MV-4-11 (cell line): ENCODE measurements around the gene FIZ1.

Experiments used
- DNase-seq: peaks from one replicate; lab custom pipeline; 2025; lab: John Stamatoyannopoulos, UW

Gene FIZ1

DNA sequence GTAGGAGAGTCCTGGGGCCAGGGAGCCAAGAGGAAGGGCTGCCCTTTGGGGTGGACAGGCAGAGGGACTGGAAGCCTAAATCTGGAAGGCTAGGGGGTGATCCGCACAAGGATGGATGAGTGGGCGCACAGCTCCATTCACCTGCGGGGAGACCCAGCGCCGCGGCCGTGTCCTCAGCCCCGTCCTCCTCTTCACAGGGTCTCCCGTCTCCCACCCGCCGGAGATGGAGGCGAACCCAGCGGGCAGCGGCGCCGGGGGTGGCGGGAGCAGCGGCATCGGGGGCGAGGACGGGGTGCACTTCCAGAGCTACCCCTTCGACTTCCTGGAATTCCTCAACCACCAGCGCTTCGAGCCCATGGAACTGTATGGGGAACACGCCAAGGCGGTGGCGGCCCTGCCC, 14.1 kb upstream of the FIZ1 start:
- no peak for DNase-seq

DNA sequence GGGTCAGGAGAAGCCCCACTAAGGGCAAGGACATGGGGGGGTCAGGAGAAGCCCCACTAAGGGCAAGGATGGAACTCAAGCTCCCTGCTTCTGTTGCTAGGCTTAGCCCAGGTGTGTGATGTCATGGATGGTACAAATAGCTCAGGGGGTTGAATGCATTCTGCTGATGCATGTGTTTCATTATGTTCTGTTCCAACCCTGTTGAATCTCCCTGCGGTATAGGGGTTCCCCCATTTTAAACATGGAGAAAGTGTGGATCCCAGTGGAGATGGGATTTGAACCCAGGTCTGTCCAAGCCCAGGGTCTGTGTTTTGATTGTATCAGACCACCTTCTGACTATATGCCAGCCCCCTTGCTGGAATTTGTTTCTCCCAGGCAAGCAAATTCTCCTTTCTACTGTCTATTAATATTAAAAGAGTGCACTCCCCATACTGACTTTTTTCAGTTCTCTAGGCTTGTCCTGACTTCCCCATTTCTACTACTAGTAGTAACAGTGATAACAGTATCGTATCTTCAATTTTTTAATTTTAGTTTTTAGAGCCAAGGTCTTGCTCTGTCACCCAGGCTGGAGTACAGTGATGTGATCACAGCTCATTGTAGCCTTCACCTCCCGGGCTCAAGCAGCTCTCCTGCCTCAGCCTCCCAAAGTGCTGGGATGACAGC, 12.8 kb upstream of the FIZ1 start:
- DNase-seq: peak; percentile 51

DNA sequence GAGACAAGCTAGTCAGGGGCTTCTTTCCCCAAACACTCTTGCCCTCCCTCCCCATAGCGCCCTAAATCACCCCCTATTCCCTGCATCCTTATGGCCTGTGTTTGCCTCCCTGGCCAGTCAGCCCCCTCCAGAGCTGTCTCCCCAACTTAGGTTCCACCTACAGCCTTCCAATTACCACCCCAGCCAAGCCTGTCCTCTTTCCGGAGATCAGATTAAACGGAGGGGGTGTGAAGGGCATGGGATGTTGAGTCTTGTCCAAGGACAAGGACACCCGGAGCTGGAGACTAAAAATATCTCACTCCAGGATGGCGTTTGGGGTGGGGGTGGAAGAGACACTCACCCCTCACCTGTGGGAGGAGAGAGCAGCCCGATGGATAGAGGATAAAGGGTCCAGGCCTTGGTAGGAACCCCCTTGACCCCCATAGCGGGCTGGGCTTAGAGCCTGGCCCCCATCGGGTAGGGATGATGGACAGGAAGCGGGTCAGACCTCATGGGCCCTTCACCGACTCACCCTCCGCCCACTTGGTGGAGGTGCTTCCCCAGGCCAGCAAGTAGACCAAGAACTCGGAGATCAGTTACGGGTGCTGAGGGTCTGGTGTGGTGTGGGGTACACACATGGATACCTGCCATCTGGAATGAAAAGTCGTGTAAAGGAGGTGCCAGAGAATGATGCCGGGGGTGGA, 12.1 kb upstream of the FIZ1 start:
- DNase-seq: no peak

DNA sequence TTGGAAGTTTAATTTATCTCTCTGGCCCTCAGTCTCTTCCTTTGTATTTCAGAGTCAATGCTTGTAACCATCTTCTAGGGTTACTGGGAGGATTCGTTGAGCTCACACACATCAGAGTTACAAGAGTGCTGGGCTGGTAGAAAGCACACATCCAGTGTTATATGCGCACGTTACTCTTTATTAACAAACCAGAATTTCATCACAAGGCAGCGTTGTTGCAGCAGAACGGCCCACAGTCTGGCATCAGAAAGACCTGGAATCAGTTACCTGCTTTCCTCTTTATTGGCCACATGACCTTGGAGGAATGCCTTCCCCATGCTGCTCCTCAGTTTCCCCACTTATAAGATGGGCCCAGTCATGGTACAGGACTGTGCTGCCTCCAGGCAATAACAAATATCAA, 10.0 kb upstream of the FIZ1 start:
- no peak for DNase-seq

DNA sequence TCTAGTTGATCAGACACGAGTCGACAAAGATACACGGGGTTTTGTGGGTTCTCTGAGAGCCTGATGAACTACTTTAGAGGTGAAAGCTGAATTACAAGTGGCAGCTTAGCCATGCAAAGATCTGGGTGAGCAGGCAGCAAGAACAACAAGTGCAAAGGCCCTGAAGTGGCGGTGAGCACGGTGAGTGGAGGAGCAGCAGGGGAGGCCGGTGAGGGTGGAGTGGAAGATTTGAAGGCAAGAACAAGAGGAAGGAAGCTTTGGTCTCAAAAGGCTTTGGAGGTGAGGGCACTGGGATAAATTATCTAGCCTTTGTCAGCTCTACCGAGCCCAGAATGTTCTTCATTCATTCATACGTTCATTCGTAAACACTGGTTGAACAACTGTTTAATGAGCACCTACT, 7.5 kb upstream of the FIZ1 start:
- DNase-seq: no peak

DNA sequence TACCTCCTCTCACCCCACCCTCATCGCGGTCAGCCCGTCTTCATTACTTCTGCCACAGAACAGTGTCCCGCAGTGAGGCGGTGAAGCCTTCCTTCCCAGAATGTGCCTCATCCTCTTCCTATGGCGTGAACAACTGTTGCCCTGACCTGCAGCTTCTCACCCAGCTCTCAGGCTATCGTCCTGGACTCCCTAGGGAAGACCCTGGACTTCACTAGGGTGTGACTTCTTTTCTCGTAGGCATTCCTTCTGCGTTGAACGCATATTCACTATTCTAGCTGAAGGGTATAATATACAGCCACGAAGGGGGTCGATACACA, 7.1 kb upstream of the FIZ1 start:
- no peak for DNase-seq

DNA sequence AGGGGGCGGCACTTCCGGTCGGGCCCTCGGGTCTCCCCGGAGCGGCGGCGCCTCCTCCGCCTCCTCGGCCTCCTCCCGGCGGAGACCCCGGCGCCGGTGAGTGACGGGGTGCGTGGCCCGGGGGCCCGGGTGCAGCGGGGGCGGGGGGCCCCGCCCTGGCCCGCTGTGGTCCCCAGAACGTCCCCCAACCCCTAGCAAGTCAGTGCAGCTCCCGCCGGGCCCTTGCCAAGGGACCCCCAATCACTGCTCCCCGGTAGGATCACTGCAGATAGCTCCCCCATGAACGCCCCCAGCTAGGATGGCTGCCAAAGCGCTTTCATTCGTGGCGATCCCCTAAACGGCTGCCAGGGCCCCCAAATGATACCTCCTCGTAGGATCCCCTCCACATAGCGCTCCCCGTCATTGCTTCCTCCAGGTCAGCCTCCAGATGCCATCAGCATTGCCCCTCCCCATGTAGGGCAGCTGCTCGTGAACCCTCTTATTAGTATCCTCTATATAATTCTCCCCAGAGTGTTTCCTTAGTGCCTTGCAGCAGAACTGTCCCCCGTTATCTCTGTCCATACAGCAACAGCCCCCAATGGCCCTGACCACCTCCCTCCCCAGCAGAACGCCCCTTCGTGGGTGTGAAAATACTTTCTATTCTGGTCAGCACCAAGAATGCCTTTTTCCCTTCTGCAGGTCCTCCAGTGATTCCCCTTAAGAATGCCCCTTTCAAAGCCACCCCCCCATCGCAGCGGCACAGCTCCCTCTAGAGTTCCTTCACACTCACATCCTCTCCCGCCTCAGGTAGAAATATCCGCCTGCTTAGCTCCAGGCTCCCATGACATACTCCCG, 6.5 kb upstream of the FIZ1 start, which contains the start of gene ZNF865:
Gene ZNF865, plus strand, starts transcription at position 11 of the 834 bp plus-strand sequence. CDS start 7,972 bp downstream, outside the sequence.
- peak; percentile 75 for DNase-seq

DNA sequence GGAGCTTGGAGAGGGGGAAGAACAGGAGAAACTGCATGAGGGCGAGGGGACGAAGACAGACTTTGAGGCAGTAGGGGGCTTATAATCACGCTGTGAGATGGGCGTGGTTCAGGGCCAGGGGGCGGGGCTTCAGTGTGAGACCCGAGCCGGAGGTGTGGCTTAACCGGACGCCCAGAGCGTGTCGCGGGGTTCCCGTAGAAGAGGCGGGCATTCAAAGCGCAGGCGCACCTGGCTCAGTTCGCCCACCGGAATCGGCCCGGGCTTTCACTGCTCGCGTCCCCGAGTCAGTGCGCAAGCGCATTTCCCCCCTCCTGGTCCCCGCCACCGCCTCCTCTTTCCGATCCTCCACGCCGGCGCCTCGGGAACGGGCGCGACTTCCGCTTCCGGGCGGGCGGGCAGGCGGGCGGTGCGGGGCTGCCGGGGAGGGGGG, 5.9 kb upstream of the FIZ1 start:
- peak; percentile 98 for DNase-seq

DNA sequence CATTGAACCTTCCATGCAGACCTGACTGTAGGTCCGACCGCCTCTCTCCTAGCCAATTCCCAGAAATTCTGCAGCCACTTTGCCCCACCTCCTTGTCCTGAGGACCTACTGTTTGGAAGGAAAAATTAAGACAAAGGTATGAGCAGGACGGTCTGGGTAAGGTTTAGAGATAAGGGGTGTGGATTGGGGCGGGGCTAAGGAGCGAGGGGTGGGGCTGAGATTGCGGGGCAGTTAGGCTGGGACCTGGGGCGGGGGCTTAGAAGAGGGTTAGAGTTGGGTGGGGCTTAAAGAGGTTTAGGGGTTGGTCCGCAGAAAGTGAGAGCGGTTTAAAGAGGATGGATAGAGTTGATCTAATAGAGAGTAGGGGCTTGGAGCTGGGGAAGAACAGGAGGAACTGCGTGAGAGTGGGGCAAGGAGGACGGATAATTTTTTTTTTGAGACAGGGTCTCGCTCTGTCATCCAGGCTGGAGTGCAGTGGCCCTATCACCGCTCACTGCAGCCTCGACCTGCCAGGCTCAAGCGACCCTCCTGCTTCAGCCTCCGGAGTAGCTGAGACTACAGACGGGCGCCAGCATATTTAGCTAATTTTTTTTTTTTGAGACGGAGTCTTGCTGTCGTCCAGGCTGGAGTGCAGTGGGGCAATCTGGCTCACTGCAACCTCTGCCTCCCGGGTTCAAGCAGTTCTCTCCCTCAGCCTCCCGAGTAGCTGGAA, 4.4 kb upstream of the FIZ1 start:
- no peak for DNase-seq

DNA sequence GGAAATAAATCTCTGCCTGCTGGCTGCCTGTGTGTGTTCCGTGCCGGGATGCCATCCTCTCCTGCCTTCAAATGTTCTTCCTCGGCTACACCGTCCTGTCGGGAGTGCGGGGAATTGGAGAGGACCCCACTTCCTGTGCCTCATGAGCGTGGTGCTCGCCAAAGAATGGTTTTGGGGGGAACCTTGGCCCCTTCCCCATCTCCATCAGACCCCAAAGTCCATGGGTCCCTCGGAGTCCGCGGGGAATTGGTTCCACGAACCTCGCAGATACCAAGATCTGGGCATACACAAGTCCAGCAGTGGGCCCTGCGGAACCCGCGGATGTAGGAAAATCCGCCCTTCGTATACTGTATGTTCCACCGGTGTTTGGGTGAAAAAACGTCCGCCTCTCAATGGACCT, 3.8 kb upstream of the FIZ1 start:
- DNase-seq: no peak

DNA sequence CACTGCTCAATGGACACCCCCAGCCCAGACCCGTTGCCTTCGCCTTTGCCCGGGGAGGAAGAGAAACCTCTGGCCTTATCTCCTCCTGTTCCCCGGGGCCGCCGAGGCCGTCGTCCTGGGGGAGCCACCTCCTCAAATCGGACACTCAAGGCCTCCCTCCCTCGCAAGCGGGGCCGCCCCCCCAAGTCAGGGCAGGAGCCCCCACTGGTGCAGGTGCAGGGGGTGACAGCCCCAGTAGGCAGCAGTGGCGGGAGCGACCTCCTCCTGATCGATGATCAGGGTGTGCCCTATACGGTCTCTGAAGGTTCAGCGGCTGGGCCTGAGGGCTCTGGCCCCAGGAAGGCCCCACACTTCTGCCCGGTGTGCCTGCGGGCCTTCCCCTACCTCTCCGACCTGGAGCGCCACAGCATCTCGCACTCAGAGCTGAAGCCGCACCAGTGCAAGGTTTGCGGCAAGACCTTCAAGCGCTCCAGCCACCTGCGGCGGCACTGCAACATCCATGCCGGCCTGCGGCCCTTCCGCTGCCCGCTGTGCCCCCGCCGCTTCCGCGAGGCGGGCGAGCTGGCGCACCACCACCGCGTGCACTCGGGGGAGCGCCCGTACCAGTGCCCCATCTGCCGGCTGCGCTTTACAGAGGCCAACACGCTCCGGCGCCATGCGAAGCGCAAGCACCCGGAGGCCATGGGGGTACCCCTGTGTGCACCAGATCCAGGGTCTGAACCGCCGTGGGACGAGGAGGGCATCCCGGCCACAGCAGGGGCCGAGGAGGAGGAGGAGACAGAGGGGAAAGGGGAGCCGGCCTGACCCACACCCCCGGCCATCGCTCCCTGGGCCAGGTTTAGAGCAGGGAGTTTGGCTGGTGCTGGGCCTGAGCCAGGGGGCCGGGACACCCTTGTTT, 3.0 kb upstream of the FIZ1 start:
- DNase-seq: no peak

DNA sequence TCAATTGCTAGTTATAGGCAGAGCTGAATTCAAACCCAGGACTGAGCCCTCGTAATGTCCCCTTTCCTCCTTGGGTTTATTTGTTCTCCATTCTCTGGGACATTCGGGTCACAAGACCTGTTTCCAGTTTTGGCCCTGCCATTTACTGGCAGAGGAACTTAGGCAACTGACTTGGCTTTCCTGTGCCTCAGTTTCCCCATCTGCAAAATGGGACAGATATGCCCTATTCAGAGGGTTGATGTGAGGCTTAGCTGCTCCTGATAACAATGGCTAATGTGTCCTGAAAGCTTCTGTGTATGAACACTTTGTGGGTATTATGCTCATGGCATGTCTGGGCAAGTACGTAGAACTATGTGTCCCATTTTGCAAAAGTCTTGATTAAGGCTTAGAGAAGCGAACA, 1.8 kb upstream of the FIZ1 start:
- DNase-seq: peak; percentile 26

DNA sequence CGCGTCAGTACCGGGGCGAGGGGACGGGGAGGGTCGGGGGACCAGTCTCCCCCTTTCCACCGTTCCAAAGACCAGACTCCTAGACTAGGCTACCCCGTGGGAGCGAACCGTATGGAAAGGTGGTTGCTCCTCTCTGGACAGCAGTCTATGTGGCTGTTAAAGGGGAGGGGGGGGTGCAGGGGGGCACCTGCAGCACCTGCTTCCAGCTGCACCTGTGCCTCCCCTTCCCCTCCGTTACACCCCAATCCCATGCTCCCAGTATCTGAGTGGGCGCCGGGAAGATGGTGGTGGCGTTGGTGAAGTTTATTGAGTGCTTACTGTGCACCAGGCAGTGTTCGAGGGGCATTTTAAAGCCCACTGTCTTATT, 1.3 kb upstream of the FIZ1 start:
- no peak for DNase-seq

DNA sequence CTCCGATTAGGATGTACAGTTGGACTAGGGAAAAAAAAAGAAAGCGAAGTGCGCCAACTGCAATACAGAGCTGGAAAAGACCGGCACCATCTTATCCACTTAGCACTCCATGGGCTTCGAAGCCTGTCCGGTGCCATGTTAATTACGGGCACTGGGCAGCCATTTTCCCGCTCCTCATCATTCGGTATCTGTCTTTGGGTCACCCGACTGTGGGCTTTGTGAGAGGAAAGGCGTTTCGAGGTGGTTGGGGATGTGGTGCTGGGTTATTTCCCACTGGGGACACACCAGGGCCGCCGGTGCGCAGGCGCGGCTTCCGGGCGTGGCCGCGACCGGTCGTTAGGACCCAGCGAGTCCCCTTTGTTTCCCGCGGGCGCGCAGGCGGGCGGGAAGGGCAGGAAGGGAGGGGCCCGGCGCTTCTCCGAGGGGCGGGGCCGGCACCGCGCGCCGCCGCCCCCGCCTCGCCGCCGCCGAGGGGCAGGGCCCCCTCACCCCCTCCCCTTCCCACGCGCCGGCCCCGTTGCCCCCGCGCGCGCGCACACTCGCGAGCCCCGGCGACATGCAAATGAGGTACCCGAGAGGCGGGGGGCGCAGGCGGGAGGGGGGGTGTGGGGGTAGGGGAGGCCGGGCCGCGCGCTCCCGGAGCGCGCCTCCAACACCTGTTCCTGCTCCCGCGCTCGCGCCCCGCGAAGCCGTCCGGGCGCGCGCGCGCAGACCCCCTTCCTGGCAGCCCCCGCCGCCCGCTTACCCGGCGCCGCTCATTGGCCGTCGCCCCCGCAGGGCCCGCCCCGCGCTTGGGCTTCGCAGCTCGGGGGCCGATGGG, 735 bp upstream of the FIZ1 start, which contains the start of gene ZNF524:
Gene ZNF524, plus strand, starts transcription at position 447 of the 820 bp plus-strand sequence. CDS start 1,825 bp downstream, outside the sequence.
- peak; percentile 95 for DNase-seq

DNA sequence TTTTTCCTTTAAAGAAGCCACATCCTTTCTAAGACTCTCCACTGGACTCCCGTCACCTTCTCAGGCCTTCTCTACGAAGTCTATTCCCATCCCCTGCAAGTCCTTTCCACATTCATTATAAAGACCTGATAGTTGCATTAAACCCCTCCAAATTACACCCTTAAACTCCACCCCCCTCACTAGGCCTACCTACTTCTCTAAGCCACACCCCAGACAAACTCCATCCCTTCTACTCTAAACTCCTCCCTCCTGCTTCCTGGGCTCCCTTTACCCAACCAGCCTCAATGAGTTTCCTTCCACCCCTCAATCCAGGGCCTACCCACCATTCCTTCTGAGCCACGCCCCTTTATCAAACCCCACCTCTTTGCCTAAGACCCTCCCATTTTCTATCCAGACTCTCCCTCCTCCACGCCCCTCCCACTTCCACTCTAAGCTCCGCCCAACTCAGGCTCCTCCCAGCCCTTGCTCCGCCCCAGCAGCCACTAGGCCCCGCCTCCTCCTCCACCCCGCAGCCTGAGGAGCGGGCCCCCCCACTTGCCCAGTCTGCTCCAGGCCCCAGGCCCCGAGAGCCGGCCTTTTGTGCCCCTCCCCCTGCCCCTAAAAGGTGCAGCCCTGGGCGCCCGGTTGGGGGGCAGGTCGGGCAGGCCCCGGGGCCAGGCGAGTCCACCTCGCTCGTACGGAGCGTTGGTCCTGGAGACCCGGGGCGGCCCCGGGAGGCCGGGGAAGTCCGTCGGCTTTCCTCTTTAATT, 424 bp downstream of the FIZ1 start:
- DNase-seq: peak; percentile 95

DNA sequence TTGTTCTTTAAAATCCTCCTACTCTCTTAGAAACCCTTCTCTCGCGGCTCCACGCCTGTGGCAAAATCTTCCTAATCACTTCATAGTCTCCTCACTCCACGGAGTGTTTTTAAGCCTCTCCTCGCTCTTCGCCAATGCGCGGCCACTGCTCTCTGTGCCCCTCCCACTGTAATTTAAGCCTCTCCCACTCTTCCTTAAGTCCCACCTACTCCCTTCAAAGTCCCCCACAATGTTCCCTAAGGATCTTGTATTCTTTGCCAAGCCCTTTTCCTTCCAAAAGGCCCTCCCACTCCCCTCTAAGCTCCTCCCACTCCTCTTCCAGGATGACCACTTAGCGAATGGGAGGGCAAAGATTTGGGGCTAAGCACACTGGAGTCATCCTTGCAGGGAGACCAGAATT, 1.3 kb downstream of the FIZ1 start:
- DNase-seq: no peak

DNA sequence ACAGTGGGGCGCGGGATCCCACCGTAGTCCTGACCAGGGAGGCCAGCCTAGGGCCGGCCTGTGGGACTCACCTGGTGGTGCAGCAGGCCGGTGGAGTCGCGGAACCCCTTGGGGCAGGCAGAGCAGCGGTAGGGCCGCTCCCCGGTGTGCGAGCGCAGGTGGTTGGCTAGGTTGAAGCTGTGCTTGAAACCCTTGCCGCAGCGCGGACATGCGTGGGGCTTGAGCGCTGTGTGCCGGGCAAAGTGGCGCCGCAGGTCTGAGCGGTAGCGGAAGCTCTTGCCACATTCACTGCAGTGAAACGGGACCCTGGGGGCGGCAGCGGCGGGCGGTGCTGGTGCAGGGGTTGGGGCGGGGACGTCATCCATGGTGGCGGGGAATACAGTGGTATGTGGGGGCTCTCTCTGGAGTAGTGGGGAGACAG, 1.8 kb downstream of the FIZ1 start:
- DNase-seq: no peak

DNA sequence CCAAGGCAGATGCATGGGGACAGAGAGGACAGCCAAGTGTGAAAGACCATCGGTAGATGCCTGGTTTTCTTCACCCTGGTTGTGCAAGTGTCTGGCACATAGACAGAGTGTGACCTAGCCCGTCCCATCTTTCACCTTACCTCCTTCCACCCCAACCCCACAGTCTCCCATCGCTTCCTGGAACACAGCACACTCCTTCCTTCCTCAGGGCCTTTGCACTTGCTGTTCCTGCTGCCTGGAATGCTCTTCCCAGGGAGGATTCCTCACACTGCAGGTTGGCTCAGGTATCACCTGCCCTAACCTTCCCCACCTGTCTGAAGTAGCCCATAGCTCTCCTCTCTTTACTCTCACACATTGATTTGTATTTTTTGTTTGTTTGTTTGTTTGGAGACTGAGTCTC, 3.0 kb downstream of the FIZ1 start:
- no peak for DNase-seq

DNA sequence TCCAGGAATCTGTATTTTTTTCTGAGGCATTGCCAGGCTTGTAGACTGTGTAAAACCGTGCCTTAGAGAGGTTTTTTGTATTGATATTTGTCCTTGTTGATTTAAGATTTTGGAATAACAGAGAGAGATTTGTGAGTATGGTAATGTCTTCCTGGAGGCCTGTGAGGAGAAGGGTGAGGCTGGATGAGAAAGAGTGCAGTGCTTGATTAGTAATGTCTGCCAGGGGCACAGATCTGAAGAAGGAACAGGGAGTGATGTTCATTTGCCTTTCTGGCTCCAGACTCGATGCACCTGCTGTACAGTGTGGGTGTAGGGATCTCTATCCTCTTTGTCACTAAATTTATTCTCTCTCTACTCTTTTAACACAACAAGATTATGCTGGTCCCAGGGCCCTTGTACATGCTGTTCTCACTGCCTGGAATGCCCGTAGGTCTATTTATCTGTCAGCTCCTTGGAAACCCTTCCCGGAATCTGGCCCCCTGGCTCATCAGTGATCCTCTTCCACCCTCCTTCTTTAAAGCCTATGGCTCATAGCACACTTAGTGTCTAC, 4.2 kb downstream of the FIZ1 start:
- DNase-seq: no peak
